Right renal cortex interstitium (tissue), 3 donors: ENCODE measurements around the gene ANKRD28. TPM values are rescaled to one million over a fixed set of nuclear protein-coding genes. Genes with fewer than 3 reads are reported as not detected.

Experiments used
- DNase-seq, 3 donors: peaks; one replicate each; pipeline ENCODE4 v3.0.0-alpha.2; 2013; ENCODE audit warnings: low read depth in 3 of 3, low spot score in 2 of 3
- polyA plus RNA-seq, 3 donors: library from polyadenylated mRNA; unstranded; fragments of 120-200 nt; gene quantifications; one replicate each; pipeline ENCODE4 v1.2.1, GENCODE V29; 2013; ENCODE audit not compliant: insufficient read length in 3 of 3

The ANKRD28 gene
- polyA plus RNA-seq, 3 donors: 42.7 to 48.5 (median 45.2) TPM

DNA sequence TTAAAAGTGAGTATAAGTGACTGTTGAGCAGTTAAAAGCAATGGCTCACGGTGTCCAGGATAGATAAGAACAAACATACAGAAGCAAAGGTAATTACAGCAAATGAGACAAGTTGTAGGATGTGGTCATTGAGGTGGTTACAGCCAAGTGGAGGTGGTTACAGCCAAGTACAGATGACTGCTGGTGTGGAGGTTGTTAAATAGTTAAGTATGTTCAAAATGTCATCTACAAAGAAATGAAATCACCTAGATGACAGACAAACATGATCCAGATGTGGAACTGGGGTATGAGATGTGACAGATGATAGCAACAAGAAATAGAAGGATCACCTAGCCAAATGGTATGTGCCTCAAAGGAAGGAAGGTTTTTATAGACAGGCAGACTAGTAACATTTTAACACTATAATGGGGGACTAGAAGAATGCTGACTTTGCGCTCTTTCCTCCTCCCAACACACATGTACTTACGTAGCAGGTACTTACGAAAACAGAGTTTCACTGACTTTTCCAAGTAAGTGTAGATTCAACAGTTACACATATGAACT, 6.8 kb upstream of the ANKRD28 start:
- DNase-seq: no peak

DNA sequence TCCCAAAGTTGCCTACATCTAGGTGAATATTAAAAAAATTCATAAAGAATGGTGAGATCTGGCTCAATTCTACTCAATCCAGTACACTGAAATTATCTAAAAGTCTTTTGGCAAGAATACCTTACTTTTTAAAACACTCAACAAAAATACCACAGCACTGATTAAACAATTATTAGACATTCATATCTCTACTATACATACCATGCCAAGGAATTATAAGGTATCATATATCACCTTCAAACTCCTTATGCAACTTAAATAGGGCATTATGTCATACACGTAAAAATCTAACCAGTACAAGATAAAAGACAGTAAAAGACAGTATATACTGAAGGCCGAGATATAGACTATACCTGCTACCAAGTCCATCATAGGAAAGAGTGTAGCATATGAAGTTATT, 6.1 kb upstream of the ANKRD28 start:
- DNase-seq: no peak

DNA sequence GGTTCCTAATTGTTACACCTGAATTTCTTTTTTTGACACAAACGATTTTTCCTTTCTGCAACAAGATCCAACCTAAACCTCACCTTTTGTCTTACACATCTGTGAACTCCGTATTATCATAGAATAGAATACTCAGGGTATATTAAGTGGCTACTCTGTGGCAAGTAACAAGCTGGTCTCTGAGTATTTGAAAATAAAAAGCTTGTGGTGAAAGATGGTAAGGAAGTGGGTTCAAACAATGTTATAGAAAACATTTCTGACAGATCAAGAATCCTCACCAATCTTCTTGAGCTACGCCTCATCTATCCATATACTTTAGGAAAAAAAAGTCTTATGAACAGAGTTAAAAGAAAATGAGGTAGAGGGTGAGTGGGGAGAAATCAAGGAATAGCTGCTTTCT, 3.5 kb upstream of the ANKRD28 start:
- DNase-seq: no peak

DNA sequence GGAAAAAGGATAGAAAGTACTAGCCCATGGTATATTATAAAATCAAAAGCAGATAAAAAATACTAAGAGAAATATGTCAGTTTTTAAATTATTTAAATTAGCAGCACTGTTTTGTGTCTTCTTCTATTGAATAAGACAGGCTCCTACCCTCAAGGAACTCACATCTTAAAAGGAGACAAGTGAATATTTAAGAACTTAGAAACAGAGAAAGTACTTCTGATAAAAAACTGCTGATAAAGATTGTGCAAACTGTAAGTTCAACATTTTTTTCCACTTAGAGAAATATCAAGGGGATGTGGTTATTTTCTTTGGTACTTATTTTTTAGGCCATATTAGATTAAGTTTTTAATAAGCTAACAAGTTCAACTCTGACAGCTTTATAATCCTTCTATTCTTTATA, 3.0 kb upstream of the ANKRD28 start:
- no peak for DNase-seq

DNA sequence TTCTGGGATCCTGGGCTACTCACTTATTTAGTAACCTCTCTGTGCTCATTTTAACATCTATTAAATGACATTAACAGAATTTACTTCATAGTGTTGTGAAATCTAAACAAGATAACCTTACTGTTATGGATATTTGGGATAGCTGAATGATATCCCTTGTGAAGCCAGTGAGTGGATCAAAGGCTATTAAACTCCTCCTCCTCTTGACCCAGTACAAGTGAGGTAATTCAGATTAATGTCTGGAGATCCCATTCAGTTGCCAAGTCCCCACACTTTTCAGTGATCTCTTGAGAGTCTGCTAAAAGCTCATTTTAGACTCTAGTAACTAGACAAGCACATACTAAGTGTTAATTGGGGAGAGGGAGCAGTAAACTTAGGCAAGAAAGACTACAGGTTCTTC, 2.5 kb upstream of the ANKRD28 start:
- no peak for DNase-seq

DNA sequence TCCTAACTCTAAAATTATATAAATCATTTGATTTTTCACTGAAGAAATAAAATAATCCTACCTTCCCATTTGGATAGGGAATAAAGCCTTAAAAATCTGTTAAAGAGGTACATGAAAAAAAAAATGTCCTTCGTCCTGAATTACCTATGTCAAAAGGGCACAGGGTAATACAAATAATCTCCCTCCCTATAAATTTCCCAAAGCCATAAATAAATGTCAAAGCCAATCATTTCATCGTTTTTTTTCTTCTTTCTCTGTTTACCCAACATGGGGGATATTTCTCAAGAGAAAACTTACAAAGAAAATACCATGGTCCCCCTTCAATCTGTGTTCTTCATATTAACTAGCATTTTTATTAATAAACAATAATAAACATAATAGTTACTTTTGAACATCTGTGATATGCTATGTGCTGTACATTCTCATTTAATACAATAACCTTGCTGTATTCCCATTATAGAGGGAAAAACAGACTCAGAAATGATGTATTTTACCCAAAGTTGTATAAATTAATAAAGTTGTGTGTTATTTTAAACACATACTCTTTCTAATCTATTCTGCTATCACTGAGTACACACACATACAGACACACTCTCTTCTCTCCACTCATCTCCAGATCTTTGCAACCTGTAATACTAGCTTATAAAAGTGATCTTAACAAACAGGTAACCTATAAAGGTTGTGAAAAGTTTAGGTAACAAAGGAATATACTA, 910 bp upstream of the ANKRD28 start:
- no peak for DNase-seq

DNA sequence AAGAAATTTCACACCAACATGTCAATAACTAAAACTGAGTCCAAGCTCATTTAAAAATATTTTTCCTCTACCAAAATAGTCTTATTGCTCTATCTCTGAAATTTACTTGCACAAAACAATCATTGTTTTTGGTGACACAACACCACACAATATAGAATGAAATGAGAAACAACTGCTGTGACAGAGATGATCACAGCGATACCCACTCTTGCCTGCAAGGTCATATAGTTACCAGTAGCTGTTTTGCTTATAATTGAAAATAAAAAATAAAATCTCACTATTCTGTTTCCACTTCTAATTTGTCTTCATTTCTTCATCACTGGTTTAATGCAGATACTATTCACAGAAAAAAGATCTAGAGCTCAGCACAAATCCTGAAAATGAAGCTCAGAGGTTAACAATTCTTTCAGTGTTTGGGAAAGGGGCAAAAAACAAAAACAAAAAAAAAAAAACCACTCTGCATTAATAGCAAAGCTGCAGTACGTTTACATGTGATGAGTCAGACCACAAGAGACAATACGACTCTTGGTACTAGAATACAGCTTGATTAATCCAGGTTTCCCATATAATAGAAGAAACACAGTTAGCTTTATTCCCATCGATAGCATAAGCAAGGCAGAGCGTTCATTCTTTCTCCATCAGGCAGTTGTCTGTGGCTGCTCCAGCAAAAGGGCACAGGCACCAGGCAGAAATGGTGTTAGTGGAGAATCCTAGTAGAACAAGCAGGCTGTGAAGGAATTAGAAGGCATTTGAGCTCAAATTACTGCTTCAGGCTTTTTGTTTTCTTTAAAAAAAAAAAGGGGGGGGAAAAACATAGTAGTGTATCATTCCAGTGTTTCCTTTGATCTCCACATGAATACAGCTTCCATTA, 773 bp downstream of the ANKRD28 start:
- peak in 1 of 3 donors; percentile 35 for DNase-seq

DNA sequence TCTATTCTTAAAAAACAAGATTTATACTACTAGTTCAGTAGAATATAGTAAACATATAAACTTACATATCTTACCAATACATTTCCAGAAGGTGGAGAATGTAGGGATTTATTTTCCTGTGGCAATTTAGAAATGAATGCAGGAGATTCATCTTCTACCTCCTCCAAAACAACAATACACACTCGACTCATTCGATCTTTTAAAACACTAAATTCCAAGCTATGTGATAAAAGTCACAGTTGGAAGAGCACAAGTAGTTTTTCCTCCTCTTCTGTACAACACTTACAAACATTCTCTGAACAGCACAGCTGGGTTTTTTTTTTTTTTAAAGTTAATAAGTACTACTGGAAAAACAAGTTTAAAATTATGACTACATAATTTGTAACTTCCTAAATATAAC, 1.4 kb downstream of the ANKRD28 start:
- no peak for DNase-seq

DNA sequence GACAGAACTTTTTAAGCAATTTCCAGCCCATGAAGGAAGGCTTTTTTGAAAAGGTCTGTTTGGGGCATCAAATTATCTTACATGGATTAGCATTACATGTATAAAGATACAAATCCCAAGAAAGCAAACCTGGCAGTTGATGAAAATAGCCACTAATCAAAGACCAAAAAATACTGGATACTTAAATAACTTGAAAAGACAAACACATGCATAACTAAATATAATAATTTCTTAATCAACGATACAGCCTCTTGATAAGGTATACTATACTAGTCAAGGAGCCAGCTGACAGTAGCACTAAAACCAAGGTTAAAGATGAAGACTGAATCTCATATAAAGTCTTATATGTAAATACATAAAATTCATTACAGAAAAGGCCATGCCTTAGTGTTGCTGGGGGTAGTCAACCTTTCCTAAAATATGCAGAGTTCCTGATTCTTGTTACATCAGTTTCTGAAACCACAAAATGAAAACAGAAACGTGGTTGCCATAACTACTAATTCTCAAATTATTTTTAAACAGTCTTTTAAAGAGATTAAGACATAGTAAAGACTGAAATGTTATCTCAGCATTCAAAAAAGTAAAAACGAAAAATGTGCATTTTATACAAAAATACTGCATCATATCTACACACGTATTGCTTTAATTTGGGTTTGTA, 2.0 kb downstream of the ANKRD28 start:
- DNase-seq: no peak

DNA sequence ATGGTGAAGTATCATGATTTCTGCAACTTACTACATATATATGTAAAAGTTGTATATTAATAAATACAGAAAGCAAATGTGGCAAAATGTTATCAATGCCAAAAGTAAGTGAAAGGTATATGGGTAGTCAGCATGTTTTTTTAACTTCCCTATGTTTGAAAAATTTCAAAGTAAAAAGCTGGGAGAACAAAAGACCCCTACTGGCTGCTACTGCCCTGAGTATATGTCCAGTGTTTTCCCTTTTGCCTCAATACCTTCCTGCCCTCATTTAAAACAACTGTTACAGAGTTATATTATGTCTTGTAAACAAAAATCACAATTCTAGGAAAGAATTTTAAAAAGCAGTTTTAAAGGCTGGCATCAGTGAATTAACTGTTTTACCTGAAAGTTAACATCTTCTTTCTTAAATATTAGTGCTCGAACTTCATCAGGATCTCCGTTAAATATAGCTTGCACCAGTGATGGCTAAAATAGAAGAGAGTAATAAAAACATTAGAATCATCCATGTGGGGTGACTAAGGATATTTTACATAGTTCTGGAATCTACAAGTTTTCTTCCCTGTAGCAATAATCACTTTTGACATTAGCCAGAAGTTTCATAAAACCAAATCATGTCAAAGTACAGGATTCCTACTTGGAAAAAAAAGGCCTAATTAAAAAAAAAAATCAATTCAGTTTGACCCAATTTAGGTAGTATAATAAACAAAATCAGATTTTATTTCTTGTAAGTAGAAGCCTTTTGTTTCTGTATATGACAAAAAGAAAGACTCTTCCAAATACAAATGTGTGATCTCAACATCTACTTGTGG, 2.7 kb downstream of the ANKRD28 start:
- no peak for DNase-seq

DNA sequence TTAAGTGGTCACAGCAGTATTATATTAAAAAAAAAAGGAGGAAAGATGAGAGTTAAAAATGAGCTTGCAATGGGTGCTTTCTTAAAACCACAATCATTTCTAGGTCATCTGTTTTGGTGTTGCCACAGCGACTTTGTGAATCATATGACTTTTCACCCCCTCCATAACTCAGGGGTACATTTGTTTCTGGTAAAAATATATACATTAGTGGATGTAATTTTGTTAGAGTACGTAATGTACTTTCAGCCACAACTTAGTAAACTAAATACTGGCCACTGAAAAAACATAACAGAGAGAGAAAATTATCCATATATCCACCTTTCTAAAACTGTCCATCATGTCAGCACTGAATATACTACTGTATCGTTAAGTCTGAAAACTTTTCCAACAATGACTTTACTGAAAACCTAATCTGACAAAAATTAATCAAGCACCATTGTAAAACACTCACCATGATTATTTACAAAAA, 3.4 kb downstream of the ANKRD28 start:
- no peak for DNase-seq

DNA sequence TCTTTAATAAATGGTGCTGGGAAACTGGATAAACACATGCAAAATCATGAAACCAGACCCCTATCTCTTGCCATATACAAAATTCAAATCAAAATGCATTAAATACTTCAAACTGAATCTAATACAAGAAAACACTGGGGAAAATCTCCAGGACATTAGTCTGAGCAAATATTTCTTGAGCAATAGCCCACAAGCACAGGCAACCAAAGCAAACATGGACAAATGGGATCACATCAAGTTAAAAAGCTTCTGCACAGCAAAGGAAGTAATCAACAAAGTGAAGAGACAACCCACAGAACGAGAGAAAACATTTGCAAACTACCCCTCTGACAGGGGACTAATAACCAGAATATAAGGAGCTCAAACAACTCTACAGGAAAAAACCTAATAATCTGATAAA, 6.3 kb downstream of the ANKRD28 start:
- DNase-seq: no peak

DNA sequence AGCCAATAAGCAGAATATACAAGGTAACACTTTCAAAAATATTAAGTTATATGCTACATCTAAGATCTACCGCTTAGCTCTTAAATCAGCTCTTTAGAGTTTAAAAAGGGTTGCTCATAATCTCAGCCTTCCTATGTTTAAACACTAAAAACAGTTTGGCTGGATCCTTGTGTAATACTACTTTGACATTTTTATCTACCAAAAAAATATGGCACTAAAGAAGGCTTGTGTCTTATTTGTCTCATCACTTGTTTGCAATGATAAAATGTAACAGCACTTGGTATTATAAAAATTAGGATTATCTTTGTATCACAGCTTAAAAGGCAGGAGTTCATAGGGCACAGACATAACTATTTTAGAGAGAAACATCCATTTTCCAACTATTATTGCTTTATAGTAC, 9.8 kb downstream of the ANKRD28 start:
- no peak for DNase-seq

DNA sequence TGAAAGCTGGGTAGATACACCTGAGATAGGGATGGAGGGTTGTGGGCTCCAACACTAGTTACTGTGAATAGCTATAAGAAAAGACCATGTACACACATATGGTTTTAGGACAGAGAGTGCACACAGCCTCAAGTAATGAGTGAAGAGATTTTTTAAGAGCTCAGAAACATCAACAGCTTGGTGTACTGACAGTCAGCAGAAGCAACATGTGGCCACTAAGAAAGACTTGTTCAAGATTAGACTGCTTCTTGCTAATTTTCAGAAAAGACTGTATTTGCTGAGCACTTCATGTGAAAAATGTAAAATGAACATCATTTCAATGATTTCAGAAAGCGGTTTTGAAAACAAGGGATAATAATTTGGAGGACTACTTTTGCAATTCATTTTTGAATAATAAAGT, 10.3 kb downstream of the ANKRD28 start:
- DNase-seq: no peak

DNA sequence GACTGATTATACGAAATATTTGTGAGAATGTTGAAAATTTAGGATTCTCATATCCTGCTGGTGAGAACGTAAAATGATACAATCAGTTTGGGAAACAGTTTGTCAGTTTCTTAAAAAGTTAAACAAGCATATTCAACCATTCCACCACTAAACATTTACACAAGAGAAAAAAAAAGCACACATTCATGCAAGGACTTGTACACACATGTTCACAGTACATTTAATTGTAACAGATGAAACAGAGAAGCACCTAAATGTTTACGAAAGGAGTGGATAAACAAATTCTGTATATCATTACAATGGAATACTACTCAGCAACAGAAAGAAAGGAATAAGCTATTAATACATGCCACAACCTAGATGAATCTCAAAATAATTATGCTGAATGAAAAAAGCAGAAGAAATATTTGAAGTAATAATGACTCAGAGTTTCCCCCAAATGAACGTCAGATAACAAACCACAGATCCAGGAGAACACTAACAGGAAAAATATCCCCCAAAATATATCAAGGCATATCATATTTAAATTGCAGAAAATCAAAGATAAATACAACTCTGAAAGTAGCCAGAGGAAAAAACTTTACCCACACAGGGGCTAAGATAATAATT, 14.3 kb downstream of the ANKRD28 start:
- no peak for DNase-seq

DNA sequence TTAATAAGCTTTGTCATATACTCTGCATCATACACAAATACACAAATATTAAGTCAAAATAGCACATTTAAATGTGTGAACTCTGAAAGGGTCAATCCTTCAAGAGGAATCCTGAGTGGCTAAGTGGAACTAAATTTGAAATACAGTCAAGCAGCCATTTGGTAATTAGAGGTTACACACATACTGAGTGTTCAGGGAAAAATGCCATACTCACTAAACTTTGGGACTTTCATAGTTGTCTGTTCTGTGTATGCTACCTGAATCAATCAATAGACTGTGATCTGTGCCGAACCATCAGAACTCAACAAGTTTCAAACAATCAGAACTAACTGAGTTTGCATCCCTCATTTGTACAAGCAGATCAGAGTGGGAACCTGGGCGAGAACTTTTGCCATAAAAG, 15.3 kb downstream of the ANKRD28 start:
- DNase-seq: no peak

DNA sequence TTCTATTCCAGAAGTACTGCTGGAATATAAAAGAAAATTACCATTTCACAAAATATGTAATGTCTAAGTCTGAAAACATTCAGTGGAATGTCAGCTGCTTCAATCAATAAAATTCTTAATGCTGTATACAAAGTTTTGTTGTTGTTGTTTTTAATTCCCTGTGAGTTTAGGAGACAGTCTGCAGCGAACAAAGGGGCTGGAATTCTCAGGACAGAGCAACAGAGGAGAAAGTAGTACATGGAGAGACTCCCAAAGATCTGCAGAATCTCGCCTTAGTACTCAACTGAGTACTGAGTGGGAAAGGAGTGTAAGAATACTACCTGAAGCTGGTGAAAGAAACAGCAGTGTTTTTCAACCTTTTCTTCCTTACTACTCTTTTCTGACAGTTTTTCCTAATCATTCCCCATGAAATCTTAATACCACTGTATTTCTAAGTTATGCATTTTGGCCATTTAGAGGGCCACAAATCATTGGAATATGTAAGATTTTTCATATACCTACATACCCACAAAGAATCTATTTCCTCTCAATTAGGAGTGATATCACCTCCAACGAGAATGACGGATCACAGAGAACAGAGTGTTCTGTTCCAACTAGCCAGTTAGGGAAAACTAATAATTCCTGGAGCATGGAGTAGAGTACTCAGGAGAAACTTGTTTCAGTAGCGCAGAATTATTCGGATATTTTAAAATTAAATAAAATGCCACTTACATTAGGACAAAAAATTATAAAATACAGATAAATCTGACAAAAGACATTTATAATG, 16.0 kb downstream of the ANKRD28 start:
- DNase-seq: no peak

DNA sequence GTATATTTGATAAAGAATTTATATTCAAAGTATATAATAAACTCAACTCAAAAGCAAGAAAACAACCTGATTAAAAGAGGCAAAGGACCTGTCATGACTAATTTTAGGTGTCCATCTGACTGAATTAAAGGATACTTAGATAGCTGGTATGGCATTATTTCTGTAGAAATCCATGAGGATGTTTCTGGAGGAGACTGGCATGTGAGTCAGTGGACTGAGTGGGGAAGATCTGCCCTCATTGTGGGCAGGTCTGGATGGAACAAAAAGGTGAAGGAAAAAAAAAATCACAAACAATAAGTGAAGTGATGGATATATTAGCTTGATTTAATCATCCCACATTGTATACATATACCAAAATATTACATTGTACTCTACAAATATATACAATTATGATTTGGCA, 16.6 kb downstream of the ANKRD28 start:
- DNase-seq: no peak

DNA sequence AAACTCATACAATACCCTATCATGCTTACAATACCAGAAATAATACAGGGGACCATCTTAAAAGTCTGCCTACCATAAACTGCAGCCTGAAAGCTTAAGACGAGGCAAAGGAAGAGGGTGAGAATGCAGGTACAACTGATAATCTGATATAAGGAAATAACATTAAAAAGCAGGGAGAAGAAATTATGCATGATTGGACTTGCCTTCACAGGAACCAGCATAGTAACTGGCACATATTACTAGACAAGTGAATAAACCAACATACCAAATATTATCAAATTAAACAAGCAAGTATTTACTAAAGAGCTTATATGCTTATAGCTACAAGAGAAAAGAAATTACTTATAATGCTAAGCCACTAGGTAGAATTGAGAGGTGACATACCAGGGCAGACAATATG, 18.7 kb downstream of the ANKRD28 start:
- DNase-seq: no peak
